Glomerular visceral epithelial cell (primary cell): Measurements from ENCODE around the gene KBTBD4.
"Not testable (repeated sequence)": the region's sequence is repeated elsewhere in the genome, so short reads cannot be mapped to it uniquely, and the experiment has no call there.

Source experiments
- DNase-seq: peaks from one replicate; pipeline ENCODE4 v3.0.0-alpha.2; 2016; ENCODE audit errors: extremely low spot score

KBTBD4 gene

DNA sequence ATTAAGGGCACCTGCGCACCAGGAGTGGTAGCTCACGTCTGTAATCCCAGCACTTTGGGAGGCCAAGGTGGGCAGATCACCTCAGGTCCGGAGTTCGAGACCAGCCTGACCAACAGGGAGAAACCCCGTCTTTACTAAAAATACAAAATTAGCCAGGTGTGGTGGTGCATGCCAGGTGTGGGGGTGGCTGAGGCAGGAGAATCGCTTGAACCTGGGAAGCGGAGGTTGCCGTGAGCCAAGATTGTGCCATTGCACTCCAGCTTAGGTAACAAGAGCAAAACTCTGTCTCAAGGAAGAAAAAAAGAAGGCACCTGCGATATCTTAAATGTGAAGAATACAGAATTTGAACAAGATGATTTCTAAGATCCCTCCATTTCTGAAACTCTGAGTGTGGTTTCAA is 52.7 kb downstream of the KBTBD4 start:
- DNase-seq, result not testable (repeated sequence)

DNA sequence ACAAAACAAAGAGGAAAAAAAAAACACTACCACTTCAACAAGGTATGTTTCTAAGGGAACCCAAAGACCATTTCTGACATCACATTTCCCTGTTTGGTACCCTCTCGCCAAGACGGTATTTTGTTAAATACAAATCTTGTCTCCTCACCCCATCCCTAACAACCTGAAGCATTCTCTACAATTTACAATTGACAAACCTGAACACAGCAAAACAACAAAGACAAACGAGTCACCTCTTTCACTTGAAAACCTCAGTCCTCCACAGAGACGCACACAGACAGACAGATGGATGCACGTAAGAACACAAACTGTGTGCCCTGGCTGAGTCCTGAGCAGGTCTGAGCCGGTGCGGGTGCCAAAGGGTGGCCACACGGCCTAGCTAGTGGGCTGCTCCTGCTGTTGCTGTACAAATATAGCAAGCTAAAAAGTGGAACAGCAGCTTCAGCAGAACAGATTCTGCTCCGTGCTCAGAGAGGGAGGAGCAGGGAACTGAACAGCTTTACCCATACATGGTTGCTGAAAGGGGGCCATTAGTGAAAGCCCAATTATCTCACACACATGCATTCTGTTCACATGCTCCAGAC is 54.4 kb downstream of the KBTBD4 start:
- DNase-seq, result peak; percentile 23

DNA sequence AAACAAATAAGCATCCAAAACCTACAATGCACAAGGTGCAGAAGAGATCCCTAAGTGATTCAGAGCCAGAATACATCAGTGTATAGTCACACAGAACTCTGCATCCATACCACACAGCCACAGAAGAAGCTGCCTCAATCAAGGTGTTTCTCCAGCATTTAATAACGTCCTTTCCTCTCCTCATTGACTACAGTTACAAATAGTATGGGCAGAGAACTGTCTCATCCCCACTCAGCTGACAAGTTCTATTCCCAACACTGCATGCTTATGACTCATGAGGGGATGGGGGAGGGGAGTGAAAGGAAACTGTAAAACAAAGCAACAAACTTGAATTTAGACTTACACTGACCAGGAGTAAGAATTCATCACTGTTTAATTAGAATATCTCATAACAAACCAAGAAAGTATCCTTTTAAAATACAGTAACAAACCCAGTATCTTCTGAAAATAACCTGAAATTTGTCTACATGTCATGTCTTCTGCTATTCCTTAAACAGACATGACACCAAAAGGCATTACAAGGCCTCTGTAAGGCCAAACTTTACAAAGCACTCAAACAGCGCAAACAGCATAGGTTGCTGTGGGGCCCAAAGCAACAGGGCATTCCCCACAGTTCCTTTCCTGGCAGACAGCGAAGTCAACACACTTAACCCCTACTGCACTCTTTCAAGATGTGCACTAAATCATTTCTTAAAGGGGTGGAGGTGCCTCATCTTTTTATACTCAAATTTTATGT is 55.1 kb downstream of the KBTBD4 start:
- DNase-seq, result peak; percentile 66
